RWPE2 (cell line): ENCODE data around the gene NUP54.

ENCODE experiments used
- ATAC-seq: fragments of 200-7000 bp; cut with Tn5 transposase; 3 replicates; pipeline ENCODE4 v1.9.1; 2021; ENCODE audit warnings: low read depth
- DNase-seq: peaks from one replicate; pipeline ENCODE4 v3.0.0-alpha.2; 2020; ENCODE audit warnings: low spot score
- H3K27ac ChIP-seq: fragments of 450-650 bp; 2 replicates; pipeline ENCODE4 v1.5.1; 2017; ENCODE audit warnings: mild to moderate bottlenecking; ENCODE audit not compliant: poor library complexity, severe bottlenecking
- H3K27me3 ChIP-seq: fragments of 250-450 bp; sonication (Bioruptor Pico); 2 replicates; pipeline ENCODE4 v1.5.1; 2021; ENCODE audit warnings: mild to moderate bottlenecking, moderate library complexity; ENCODE audit not compliant: insufficient read depth, poor library complexity, severe bottlenecking
- H3K36me3 ChIP-seq: fragments of 250-450 bp; sonication (Bioruptor Pico); 2 replicates; pipeline ENCODE4 v1.5.1; 2020; ENCODE audit warnings: low read depth, mild to moderate bottlenecking, moderate library complexity
- H3K4me1 ChIP-seq: fragments of 250-450 bp; sonication (Bioruptor Pico); 2 replicates; pipeline ENCODE4 v1.5.1; 2021; ENCODE audit warnings: mild to moderate bottlenecking, moderate library complexity; ENCODE audit not compliant: insufficient read depth, poor library complexity, severe bottlenecking
- H3K4me3 ChIP-seq: fragments of 250-450 bp; sonication (Bioruptor Pico); 2 replicates; pipeline ENCODE4 v1.5.1; 2021; ENCODE audit warnings: mild to moderate bottlenecking, moderate library complexity; ENCODE audit not compliant: severe bottlenecking
- H3K9me3 ChIP-seq: fragments of 250-450 bp; sonication (Bioruptor Pico); 2 replicates; pipeline ENCODE4 v1.5.1; 2021; ENCODE audit warnings: mild to moderate bottlenecking, moderate library complexity; ENCODE audit not compliant: severe bottlenecking
- TF ChIP-seq, protein P1 (sequence below): fragments of 450-650 bp; IDR thresholded peaks from one replicate; pipeline ENCODE4 v1.5.1; 2017; ENCODE audit warnings: mild to moderate bottlenecking, moderate library complexity; ENCODE audit not compliant: poor library complexity, severe bottlenecking

The NUP54 gene

DNA sequence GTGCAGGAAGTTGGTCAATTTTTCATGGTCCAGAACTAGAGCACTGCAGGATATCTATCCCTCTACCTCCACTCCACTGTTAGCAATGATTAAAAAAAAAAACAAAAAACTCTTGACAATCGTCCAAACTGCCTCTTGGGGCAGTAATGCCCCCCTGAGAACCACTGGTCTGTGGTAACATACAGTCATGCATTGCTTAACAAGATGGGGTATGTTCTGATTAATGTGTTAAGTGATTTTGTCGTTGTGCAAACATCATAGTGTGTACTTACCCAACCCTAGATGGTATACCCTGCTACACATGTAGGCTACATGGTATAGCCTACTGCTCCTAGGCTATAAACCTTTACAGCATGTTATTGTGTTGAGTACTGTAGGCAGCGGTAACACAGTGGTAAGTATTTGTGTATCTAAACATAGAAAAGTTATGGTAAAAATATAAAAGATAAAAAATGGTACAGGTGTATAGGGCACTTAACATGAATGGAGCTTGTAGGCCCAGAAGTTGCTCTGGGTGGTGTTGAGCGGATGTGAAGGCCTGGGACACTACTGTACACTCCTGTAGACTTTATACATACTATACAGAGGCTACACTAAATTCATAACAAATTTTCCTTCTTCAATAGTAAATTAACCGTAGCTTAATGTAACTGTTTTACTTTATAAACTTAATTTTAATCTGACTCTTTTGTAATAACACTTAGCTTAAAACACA lies 39.6 kb downstream of the NUP54 start:
- Histone ChIP-seq H3K9me3 (no peaks in the 10 kb centered on the region), H3K4me3 (no peak overlapping the region), H3K27ac (no peak overlapping the region), H3K4me1 (no peaks in the 10 kb centered on the region), H3K36me3 (peaks cover 4% of the 10 kb centered on the region; the same call in 1 of the 2 replicates), H3K27me3 (no peaks in the 10 kb centered on the region)
- DNase-seq = no peak
- ATAC-seq = peak; percentile 61; the same call in 2 of the 3 replicates
- TF ChIP-seq, protein P1, sequence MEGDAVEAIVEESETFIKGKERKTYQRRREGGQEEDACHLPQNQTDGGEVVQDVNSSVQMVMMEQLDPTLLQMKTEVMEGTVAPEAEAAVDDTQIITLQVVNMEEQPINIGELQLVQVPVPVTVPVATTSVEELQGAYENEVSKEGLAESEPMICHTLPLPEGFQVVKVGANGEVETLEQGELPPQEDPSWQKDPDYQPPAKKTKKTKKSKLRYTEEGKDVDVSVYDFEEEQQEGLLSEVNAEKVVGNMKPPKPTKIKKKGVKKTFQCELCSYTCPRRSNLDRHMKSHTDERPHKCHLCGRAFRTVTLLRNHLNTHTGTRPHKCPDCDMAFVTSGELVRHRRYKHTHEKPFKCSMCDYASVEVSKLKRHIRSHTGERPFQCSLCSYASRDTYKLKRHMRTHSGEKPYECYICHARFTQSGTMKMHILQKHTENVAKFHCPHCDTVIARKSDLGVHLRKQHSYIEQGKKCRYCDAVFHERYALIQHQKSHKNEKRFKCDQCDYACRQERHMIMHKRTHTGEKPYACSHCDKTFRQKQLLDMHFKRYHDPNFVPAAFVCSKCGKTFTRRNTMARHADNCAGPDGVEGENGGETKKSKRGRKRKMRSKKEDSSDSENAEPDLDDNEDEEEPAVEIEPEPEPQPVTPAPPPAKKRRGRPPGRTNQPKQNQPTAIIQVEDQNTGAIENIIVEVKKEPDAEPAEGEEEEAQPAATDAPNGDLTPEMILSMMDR = peak; percentile 35

DNA sequence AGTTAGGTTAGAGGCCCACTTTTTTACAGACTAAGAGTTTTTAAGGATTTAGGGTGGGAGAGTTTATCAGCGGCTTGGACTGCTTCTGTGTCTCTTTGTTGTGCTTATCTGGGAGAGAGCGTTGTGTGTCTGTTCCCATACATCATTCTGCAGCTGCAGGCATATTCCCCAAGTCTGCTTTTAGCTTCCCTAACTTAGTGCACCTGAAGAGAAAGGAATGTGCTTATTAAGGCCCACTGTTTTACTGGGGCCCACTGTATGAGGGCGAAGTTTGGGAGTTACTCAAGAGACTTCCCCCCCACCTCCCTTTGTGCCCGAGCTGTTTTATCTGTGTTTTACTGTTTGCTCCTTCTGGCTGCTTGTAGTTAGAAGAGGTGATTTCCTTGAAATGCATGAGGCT lies 41.8 kb downstream of the NUP54 start:
- Histone ChIP-seq H3K9me3 (no peaks in the 10 kb centered on the region), H3K4me3 (no peak overlapping the region), H3K36me3 (no peaks in the 10 kb centered on the region), H3K4me1 (no peaks in the 10 kb centered on the region), H3K27me3 (no peaks in the 10 kb centered on the region), H3K27ac (no peak overlapping the region)
- DNase-seq = no peak
- TF ChIP-seq, protein P1 = no peak
- no peak for ATAC-seq

DNA sequence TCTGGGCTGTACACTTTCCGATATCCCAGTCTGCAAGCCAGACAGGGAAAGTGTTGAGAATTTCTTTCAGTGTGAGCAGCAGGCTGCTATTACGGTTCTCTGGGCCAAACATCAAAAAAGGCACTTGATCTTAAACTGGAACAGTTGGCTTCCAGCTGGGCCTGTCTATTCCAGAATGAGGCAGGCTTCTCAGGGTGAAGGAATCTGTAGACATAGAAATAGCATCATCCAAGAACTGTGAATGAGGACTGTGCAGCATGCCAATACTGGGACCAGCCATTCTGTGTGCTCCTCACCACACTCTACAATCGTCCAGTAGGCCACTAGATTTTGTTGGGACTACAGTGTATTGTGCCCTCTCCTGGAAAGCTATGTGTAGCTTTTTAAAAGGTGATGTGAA lies 42.5 kb downstream of the NUP54 start:
- peak; percentile 55; the same call in 2 of the 3 replicates for ATAC-seq
- Histone ChIP-seq H3K27me3 (no peaks in the 10 kb centered on the region), H3K4me1 (no peaks in the 10 kb centered on the region), H3K36me3 (no peaks in the 10 kb centered on the region), H3K27ac (no peak overlapping the region), H3K9me3 (no peaks in the 10 kb centered on the region), H3K4me3 (no peak overlapping the region)
- TF ChIP-seq, protein P1 = peak; percentile 11
- no peak for DNase-seq

DNA sequence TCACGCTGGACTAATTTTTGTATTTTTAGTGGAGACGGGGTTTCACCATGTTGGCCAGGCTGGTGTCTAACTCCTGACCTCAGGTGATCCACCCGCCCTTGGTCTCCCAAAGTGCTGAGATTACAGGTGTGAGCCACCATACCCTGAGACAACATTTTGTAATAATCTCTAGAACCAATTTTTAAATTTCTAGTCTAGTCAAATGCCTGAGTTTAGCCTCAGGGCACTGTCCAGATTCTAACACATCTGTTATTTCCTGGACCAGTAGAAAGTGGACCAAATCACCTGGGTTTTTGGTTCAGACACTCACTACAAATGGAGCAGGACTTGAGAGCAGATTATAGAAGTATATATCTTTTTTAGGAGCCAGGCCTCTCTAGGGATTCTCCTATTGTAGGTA lies 52.1 kb downstream of the NUP54 start:
- TF ChIP-seq, protein P1 = no peak
- H3K27me3 ChIP-seq = no peaks in the 10 kb centered on the region

DNA sequence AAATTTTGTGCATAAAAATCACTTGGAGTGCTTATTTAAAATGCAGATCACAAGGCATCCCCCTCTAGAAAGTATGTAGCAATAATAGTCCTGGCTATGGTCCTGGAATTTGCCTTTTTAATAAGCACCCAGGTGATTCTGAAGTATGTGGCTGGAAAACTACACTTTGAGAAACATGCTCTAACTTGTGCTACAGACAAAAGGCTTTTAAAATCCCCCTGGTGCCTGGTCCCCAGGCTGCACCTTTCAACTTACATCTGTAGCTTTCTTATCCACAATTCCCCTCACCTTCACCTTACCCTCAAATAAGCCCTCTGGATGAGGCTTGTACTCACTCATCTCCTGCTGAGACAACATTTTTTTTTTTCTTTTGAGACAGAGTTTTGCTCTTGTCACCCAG lies 52.6 kb downstream of the NUP54 start:
- TF ChIP-seq, protein P1 = no peak
- no peak for DNase-seq
- Histone ChIP-seq H3K27me3 (no peaks in the 10 kb centered on the region), H3K36me3 (no peaks in the 10 kb centered on the region), H3K4me3 (no peak overlapping the region), H3K9me3 (no peaks in the 10 kb centered on the region), H3K4me1 (peaks cover 4% of the 10 kb centered on the region), H3K27ac (no peak overlapping the region)
- no peak for ATAC-seq

More for the DNA sequence above, 52.1 kb downstream of the NUP54 start:
- Histone ChIP-seq H3K9me3 (no peaks in the 10 kb centered on the region), H3K36me3 (no peaks in the 10 kb centered on the region), H3K4me3 (no peak overlapping the region), H3K4me1 (no peaks in the 10 kb centered on the region), H3K27ac (no peak overlapping the region)
- no peak for DNase-seq
- no peak for ATAC-seq
